Liver (tissue), 3 donors: ENCODE measurements around the gene ATPAF1.

ENCODE experiments used
- CTCF ChIP-seq: fragments of 150-350 bp; IDR thresholded peaks from 2 replicates; pipeline ENCODE4 v1.5.1; 2017; ENCODE audit warnings: improper control_type of control experiment, low read depth, low read length; ENCODE audit not compliant: missing input control
- EGR1 ChIP-seq, 2 donors: IDR thresholded peaks; 2 replicates each; pipeline ENCODE4 v1.6.1; 2016 to 2018; ENCODE audit warnings: antibody characterized with exemption in 2 of 2, low read depth in 2 of 2
- GABPA ChIP-seq, 2 donors: IDR thresholded peaks in 1 of 2; conservative IDR thresholded peaks in 1 of 2; 2 replicates each; pipeline ENCODE4 v1.6.1; 2016; ENCODE audit warnings: antibody characterized with exemption in 2 of 2, mild to moderate bottlenecking in 1 of 2, moderate library complexity in 1 of 2
- JUND ChIP-seq, 2 donors: IDR thresholded peaks; 2 replicates each; pipeline ENCODE4 v1.6.1; 2016; ENCODE audit warnings: antibody characterized with exemption in 2 of 2
- MAX ChIP-seq: IDR thresholded peaks from 2 replicates; pipeline ENCODE4 v1.6.1; 2016; ENCODE audit warnings: antibody characterized with exemption
- RAD21 ChIP-seq, 2 donors: IDR thresholded peaks; 2 replicates each; pipeline ENCODE4 v1.6.1; 2016; ENCODE audit warnings: antibody characterized with exemption in 2 of 2, mild to moderate bottlenecking in 2 of 2
- RXRA ChIP-seq, 2 donors: IDR thresholded peaks; 2 replicates each; pipeline ENCODE4 v1.6.1; 2017 to 2018; ENCODE audit warnings: antibody characterized with exemption in 2 of 2, mild to moderate bottlenecking in 1 of 2
- SP1 ChIP-seq: IDR thresholded peaks from 2 replicates; pipeline ENCODE4 v1.6.1; 2018; ENCODE audit warnings: antibody characterized with exemption, mild to moderate bottlenecking
- TAF1 ChIP-seq: conservative IDR thresholded peaks from 2 replicates; pipeline ENCODE4 v1.6.1; 2016; ENCODE audit warnings: antibody characterized with exemption, mild to moderate bottlenecking
- YY1 ChIP-seq: IDR thresholded peaks from 2 replicates; pipeline ENCODE4 v1.6.1; 2016; ENCODE audit warnings: antibody characterized with exemption, mild to moderate bottlenecking
- TF ChIP-seq, protein P1 (sequence below): IDR thresholded peaks from 2 replicates; pipeline ENCODE4 v1.6.1; 2016; ENCODE audit warnings: antibody characterized with exemption, mild to moderate bottlenecking
- TF ChIP-seq, protein P2 (sequence below): IDR thresholded peaks from 2 replicates; pipeline ENCODE4 v1.6.1; 2016; ENCODE audit warnings: antibody characterized with exemption
- donor health status: healthy.
- donor health status: healthy.

DNA sequence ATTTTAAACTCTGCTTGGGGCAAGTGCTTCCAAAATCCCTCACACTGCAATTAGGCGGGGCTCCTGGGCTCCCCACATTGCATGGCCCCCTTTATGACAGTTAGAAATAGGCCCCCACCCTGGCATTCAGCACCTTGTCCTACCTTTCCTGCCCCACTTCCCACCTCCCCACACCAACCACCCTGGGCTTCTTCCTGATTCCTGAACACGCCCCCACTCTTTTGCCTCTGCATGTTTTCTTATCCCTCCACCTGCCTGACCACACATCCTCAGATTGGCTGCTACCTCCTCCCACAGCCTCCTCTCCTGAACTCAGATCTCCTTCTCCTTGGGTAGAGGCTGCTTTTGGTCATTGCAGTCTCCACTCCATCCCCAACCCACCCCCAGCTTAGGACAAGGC, 53.1 kb downstream of the ATPAF1 start:
- TF ChIP-seq CTCF (no peak), TAF1 (no peak), MAX (no peak), RXRA (IDR thresholded peaks at IDR 0.05) (no peak), YY1 (no peak), SP1 (no peak), JUND (IDR thresholded peaks at IDR 0.05) (no peak), RAD21 (IDR thresholded peaks at IDR 0.05) (no peak), GABPA (IDR thresholded peaks at IDR 0.05 in 1 of 2, conservative IDR thresholded peaks at IDR 0.05 in 1 of 2) (no peak), EGR1 (IDR thresholded peaks at IDR 0.05; ENCODE audit: low read depth in 2 of 2) (no peak)
- TF ChIP-seq, protein P1, sequence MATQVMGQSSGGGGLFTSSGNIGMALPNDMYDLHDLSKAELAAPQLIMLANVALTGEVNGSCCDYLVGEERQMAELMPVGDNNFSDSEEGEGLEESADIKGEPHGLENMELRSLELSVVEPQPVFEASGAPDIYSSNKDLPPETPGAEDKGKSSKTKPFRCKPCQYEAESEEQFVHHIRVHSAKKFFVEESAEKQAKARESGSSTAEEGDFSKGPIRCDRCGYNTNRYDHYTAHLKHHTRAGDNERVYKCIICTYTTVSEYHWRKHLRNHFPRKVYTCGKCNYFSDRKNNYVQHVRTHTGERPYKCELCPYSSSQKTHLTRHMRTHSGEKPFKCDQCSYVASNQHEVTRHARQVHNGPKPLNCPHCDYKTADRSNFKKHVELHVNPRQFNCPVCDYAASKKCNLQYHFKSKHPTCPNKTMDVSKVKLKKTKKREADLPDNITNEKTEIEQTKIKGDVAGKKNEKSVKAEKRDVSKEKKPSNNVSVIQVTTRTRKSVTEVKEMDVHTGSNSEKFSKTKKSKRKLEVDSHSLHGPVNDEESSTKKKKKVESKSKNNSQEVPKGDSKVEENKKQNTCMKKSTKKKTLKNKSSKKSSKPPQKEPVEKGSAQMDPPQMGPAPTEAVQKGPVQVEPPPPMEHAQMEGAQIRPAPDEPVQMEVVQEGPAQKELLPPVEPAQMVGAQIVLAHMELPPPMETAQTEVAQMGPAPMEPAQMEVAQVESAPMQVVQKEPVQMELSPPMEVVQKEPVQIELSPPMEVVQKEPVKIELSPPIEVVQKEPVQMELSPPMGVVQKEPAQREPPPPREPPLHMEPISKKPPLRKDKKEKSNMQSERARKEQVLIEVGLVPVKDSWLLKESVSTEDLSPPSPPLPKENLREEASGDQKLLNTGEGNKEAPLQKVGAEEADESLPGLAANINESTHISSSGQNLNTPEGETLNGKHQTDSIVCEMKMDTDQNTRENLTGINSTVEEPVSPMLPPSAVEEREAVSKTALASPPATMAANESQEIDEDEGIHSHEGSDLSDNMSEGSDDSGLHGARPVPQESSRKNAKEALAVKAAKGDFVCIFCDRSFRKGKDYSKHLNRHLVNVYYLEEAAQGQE: no peak
- TF ChIP-seq, protein P2, sequence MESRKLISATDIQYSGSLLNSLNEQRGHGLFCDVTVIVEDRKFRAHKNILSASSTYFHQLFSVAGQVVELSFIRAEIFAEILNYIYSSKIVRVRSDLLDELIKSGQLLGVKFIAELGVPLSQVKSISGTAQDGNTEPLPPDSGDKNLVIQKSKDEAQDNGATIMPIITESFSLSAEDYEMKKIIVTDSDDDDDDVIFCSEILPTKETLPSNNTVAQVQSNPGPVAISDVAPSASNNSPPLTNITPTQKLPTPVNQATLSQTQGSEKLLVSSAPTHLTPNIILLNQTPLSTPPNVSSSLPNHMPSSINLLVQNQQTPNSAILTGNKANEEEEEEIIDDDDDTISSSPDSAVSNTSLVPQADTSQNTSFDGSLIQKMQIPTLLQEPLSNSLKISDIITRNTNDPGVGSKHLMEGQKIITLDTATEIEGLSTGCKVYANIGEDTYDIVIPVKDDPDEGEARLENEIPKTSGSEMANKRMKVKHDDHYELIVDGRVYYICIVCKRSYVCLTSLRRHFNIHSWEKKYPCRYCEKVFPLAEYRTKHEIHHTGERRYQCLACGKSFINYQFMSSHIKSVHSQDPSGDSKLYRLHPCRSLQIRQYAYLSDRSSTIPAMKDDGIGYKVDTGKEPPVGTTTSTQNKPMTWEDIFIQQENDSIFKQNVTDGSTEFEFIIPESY: no peak
